Thyroid gland (tissue), 4 donors: ENCODE data around the gene MICU1. TPM values are rescaled to one million over a fixed set of nuclear protein-coding genes. Genes with fewer than 3 reads are reported as not detected.
"Not testable (repeated sequence)": the region's sequence is repeated elsewhere in the genome, so short reads cannot be mapped to it uniquely, and the experiment has no call there.

Source experiments
- DNase-seq, 2 donors: peaks; one replicate each; pipeline ENCODE4 v3.0.0-alpha.2; 2019
- H3K27ac ChIP-seq, 3 donors: fragments of 200-600 bp; sonication (generic); 1 replicate in 2 of 3; 2 replicates in 1 of 3; pipeline ENCODE4 v1.5.1; 2016 to 2019; ENCODE audit warnings: mild to moderate bottlenecking in 1 of 3, moderate library complexity in 1 of 3
- H3K27me3 ChIP-seq: fragments of 200-600 bp; sonication (generic); one replicate; pipeline ENCODE4 v1.5.1; 2019
- H3K36me3 ChIP-seq, 2 donors: fragments of 200-600 bp; sonication (generic); one replicate each; pipeline ENCODE4 v1.5.1; 2016 to 2019
- H3K4me1 ChIP-seq, 2 donors: fragments of 200-600 bp; sonication (generic); one replicate each; pipeline ENCODE4 v1.5.1; 2017 to 2019
- H3K4me3 ChIP-seq, 3 donors: fragments of 200-600 bp; sonication (generic); replicated peaks in 1 of 3; 1 replicate in 2 of 3; 2 replicates in 1 of 3; pipeline ENCODE4 v1.5.1; 2016; ENCODE audit warnings: mild to moderate bottlenecking in 1 of 3
- H3K9me3 ChIP-seq: fragments of 200-600 bp; sonication (generic); one replicate; pipeline ENCODE4 v1.5.1; 2017
- POLR2A ChIP-seq, 2 donors: fragments of 450-650 bp; IDR thresholded peaks; one replicate each; pipeline ENCODE4 v1.6.1; 2017; ENCODE audit warnings: antibody characterized with exemption in 2 of 2, mild to moderate bottlenecking in 2 of 2, moderate library complexity in 1 of 2
- WGBS, 2 donors: methylation state at CpG; one replicate each; pipeline ENCODE4 v1.1.5; 2017; 5-methylcytosine and 5-hydroxymethylcytosine counted together
- intact Hi-C: fragments of 100-400 bp; cut with DNase I; formaldehyde crosslinking; loops from one replicate; pipeline ENCODE4 v1.15.1; 2023
- total RNA-seq, 4 donors: library from RNA; depleted of rRNA; stranded (reverse); fragments of >200 nt; gene quantifications; one replicate each; pipeline ENCODE4 v1.2.3, GENCODE V29; 2016
- TF ChIP-seq, protein P1 (sequence below), 6 experiments: fragments of 200-600 bp in 3 of 6; fragments of 450-650 bp in 3 of 6; sonication (generic) in 3 of 6; IDR thresholded peaks; one replicate each; pipeline ENCODE4 v1.5.1; 2016 to 2019; ENCODE audit warnings: antibody characterized with exemption in 6 of 6, mild to moderate bottlenecking in 2 of 6, inconsistent platforms in 1 of 6, moderate library complexity in 1 of 6

Gene MICU1
- total RNA-seq, 4 donors from 2014 or later = 26.5 to 33.9 (median 31.5) TPM

DNA sequence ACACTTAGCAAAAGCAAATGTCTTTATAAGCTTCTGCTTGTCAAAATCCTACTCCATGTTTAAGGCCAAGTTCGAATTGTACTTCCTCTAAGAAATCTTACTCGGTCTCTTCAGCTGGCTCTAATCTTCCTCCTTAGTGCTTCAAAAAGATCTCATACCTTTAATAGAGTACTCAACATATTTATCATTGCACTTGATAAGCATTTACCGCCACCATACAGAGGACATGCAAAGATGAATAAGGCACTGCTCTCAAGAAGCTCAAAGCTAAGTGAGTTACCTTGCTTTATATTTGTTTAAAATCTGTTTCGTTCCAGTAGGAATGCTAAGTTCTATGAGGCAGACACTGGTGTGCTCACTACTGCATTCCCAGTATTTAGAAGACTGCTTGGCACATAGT, 209.2 kb downstream of the MICU1 start:
- 92 to 96% methylated on average over 4 of the region's 4 CpGs for WGBS, 2 donors
- intact Hi-C loops = no loop called here
- Histone ChIP-seq H3K4me3 (no peak overlapping the region), H3K27ac (no peak overlapping the region), H3K9me3 (no peaks in the 10 kb centered on the region), H3K36me3 (peaks cover 0 to 5% of the 10 kb centered on the region in 2 donors), H3K27me3 (no peaks in the 10 kb centered on the region), H3K4me1 (no peaks in the 10 kb centered on the region)
- no peak for DNase-seq
- TF ChIP-seq POLR2A (IDR thresholded peaks at IDR 0.05) = no peak
- TF ChIP-seq, protein P1, sequence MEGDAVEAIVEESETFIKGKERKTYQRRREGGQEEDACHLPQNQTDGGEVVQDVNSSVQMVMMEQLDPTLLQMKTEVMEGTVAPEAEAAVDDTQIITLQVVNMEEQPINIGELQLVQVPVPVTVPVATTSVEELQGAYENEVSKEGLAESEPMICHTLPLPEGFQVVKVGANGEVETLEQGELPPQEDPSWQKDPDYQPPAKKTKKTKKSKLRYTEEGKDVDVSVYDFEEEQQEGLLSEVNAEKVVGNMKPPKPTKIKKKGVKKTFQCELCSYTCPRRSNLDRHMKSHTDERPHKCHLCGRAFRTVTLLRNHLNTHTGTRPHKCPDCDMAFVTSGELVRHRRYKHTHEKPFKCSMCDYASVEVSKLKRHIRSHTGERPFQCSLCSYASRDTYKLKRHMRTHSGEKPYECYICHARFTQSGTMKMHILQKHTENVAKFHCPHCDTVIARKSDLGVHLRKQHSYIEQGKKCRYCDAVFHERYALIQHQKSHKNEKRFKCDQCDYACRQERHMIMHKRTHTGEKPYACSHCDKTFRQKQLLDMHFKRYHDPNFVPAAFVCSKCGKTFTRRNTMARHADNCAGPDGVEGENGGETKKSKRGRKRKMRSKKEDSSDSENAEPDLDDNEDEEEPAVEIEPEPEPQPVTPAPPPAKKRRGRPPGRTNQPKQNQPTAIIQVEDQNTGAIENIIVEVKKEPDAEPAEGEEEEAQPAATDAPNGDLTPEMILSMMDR (IDR thresholded peaks at IDR 0.05) = no peak

DNA sequence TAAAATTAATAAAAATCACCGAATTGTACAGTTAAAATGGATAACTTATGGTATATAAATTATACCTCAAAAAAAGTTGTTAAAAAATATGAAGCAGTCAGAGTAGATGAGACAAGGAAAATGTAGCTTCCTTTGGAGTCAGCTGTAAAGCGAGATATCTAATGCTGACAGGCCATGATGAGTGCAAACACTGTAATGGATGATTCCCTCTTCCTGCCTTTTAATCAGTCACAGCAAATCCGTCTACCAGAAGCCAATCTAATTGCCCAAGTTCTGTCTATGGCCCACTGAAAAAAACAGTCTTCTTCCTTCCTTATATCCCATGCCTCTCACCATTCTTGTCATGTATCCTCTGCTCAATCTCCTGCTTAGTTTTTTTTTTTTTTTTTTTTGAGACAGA, 211.2 kb downstream of the MICU1 start:
- intact Hi-C loops = no loop called here

DNA sequence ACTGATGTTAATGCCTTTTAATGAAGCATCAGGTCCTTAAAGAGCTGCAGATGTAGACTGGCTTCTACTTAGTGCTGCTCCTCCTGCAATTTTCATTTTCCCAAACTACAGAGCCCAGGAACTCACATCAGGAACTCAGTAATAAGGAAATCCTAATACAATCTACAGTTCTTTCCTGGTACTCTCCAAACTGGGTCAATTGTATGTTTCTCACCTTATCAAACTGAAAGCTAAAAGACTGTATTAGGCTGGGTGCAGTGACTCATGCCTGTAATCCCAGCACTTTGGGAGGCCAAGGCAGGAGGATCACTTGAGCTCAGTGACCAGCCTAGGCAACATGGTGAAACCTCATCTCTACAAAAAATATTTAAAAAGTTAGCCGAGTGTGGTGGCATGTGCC, 216.7 kb downstream of the MICU1 start:
- no peak for TF ChIP-seq POLR2A (IDR thresholded peaks at IDR 0.05)
- TF ChIP-seq, protein P1 (IDR thresholded peaks at IDR 0.05) = no peak
- DNase-seq = no peak
- intact Hi-C loops = no loop called here
- H3K27ac ChIP-seq = no peak overlapping the region
- no peak overlapping the region for H3K4me3 ChIP-seq
- no peaks in the 10 kb centered on the region for H3K4me1 ChIP-seq
- peaks cover 0 to 7% of the 10 kb centered on the region in 2 donors for H3K36me3 ChIP-seq
- 94 to 100% methylated on average over 1 of the region's 1 CpG for WGBS, 2 donors
- no peaks in the 10 kb centered on the region for H3K9me3 ChIP-seq
- no peaks in the 10 kb centered on the region for H3K27me3 ChIP-seq

More for the DNA sequence above, 211.2 kb downstream of the MICU1 start:
- Histone ChIP-seq H3K27ac (no peak overlapping the region), H3K4me3 (no peak overlapping the region), H3K36me3 (no peaks in the 10 kb centered on the region), H3K27me3 (no peaks in the 10 kb centered on the region), H3K4me1 (no peaks in the 10 kb centered on the region), H3K9me3 (no peaks in the 10 kb centered on the region)
- 93 to 94% methylated on average over 3 of the region's 3 CpGs for WGBS, 2 donors
- TF ChIP-seq POLR2A (IDR thresholded peaks at IDR 0.05) = no peak
- TF ChIP-seq, protein P1 (IDR thresholded peaks at IDR 0.05) = no peak
- DNase-seq = no peak

DNA sequence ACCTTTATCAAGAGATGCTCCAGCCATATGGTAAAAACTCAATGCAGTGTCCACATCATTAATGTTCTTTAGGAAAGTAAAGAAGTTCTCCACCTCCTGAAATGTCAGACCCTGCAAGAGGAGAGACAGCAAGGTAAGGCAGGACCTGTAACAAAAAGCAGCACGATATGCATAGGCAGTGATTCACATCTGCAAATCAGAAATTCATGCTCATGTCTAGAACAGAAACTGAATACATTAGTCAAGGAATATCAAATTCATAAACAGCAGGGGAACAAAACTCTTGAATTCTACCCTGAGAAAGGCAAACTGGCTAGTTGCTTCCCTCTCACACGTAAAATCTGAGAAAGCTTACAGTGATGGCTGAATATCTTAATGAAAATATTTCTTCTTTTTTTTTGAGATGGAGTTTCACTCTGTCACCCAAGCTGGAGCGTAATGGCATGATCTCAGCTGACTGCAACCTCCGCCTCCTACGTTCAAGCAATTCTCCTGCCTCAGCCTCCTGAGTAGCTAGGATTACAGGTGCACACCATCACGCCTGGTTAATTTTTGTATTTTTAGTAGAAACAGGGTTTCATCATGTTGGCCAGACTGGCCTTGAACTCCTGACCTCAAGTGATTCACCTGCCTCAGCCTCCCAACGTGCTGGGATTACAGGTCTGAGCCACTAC, 217.8 kb downstream of the MICU1 start:
- no peak for DNase-seq
- H3K4me3 ChIP-seq = no peak overlapping the region
- H3K4me1 ChIP-seq = no peaks in the 10 kb centered on the region
- no peak for TF ChIP-seq POLR2A (IDR thresholded peaks at IDR 0.05)
- TF ChIP-seq, protein P1 (IDR thresholded peaks at IDR 0.05) = no peak
- peaks cover 0 to 7% of the 10 kb centered on the region in 2 donors for H3K36me3 ChIP-seq
- intact Hi-C loops = no loop called here
- 91 to 94% methylated on average over 7 of the region's 7 CpGs for WGBS, 2 donors
- no peaks in the 10 kb centered on the region for H3K27me3 ChIP-seq
- no peak overlapping the region for H3K27ac ChIP-seq
- no peaks in the 10 kb centered on the region for H3K9me3 ChIP-seq

DNA sequence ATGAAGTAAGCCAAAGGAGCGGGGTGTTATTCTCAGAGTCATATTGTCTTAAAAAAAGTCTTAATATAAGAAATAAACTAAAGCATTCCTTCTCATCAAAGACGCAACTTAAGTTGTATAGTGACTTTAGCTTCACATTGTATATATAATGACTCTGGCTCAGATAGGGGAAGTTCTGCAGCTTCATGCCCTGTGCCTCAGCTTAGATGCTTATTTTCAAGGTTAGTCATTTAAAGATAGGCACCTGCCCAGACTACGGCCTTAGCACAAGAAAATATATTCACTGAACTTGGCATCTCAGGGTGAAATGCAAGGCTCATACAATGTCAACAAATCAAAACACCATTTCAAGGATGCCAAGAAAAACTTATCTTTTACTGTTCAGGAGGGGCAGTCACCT, 218.4 kb downstream of the MICU1 start:
- H3K27me3 ChIP-seq = no peaks in the 10 kb centered on the region
- no peak overlapping the region for H3K4me3 ChIP-seq
- H3K9me3 ChIP-seq = no peaks in the 10 kb centered on the region
- intact Hi-C loops = no loop called here
- no peaks in the 10 kb centered on the region for H3K4me1 ChIP-seq
- peaks cover 0 to 7% of the 10 kb centered on the region in 2 donors for H3K36me3 ChIP-seq
- no peak for DNase-seq
- TF ChIP-seq, protein P1 (IDR thresholded peaks at IDR 0.05) = no peak
- TF ChIP-seq POLR2A (IDR thresholded peaks at IDR 0.05) = no peak
- H3K27ac ChIP-seq = no peak overlapping the region
- WGBS, 2 donors = 92 to 95% methylated on average over 3 of the region's 3 CpGs

DNA sequence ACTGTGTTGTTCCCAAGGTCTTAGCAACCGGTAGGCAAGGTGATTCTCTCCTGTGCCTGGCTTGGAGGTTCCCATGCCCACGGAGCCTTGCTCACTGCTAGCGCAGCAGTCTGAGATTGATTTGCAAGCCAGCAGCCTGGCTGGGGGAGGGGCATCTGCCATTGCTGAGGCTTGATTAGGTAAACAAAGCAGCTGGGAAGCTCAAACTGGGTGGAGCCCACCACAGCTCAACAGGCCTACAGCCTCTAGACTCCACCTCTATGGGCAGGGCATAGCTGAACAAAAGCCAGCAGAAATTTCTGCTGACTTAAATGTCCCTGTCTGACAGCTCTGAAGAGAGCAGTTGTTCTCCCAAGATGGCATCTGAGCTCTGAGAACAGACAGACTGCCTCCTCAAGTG, 230.3 kb downstream of the MICU1 start:
- H3K36me3 ChIP-seq, intact Hi-C loops, H3K4me1 ChIP-seq, H3K27me3 ChIP-seq, H3K9me3 ChIP-seq, H3K27ac ChIP-seq, H3K4me3 ChIP-seq, DNase-seq: not testable (repeated sequence)
- WGBS, 2 donors = 94 to 100% methylated on average over 3 of the region's 3 CpGs
